ENCODE results near the gene AFAP1L1.

The AFAP1L1 gene

GRCh38 chr5:149271716-149272563 lies at the start of gene AFAP1L1:
Gene AFAP1L1 (plus strand): TSS chr5:149271859. CDS start chr5:149271969, 110 bp downstream.
- in situ Hi-C loops (cut with MboI; ENCODE audit: low sequenced_read_pairs) = loop anchor here (25.0 kb wide), 1 partner anchor 535 kb away; no protein-coding TSS in a partner anchor

- in situ Hi-C loops (cut with MboI; ENCODE audit: low sequenced_read_pairs) = no loop called here
These were observed 48.4 kb upstream of the AFAP1L1 start for GRCh38 chr5:149223081-149223848.

GRCh38 chr5:149224282-149224681 lies 47.4 kb upstream of the AFAP1L1 start:
- in situ Hi-C loops (cut with MboI; ENCODE audit: low sequenced_read_pairs) = no loop called here

- in situ Hi-C loops (cut with MboI; ENCODE audit: low sequenced_read_pairs) = no loop called here
These were observed 44.4 kb upstream of the AFAP1L1 start for GRCh38 chr5:149227168-149227826.

- in situ Hi-C loops (cut with MboI; ENCODE audit: low sequenced_read_pairs) = no loop called here
These were observed 42.9 kb upstream of the AFAP1L1 start for GRCh38 chr5:149228618-149229297.

GRCh38 chr5:149229298-149229937 lies 42.2 kb upstream of the AFAP1L1 start:
- in situ Hi-C loops (cut with MboI; ENCODE audit: low sequenced_read_pairs) = no loop called here

GRCh38 chr5:149235841-149236240 lies 35.8 kb upstream of the AFAP1L1 start:
- in situ Hi-C loops (cut with MboI; ENCODE audit: low sequenced_read_pairs) = no loop called here

- in situ Hi-C loops (cut with MboI; ENCODE audit: low sequenced_read_pairs) = no loop called here
These were observed 34.0 kb upstream of the AFAP1L1 start for GRCh38 chr5:149237662-149238061.

- in situ Hi-C loops (cut with MboI; ENCODE audit: low sequenced_read_pairs) = no loop called here
These were observed 33.1 kb upstream of the AFAP1L1 start for GRCh38 chr5:149238540-149238939.

- in situ Hi-C loops (cut with MboI; ENCODE audit: low sequenced_read_pairs) = no loop called here
These were observed 31.7 kb upstream of the AFAP1L1 start for GRCh38 chr5:149239917-149240316.

- in situ Hi-C loops (cut with MboI; ENCODE audit: low sequenced_read_pairs) = no loop called here
These were observed 31.2 kb upstream of the AFAP1L1 start for GRCh38 chr5:149240354-149240998.

- in situ Hi-C loops (cut with MboI; ENCODE audit: low sequenced_read_pairs) = no loop called here
These were observed 29.3 kb upstream of the AFAP1L1 start for GRCh38 chr5:149242339-149242738.

GRCh38 chr5:149246906-149247305 lies 24.8 kb upstream of the AFAP1L1 start:
- in situ Hi-C loops (cut with MboI; ENCODE audit: low sequenced_read_pairs) = no loop called here

- in situ Hi-C loops (cut with MboI; ENCODE audit: low sequenced_read_pairs) = no loop called here
These were observed 23.9 kb upstream of the AFAP1L1 start for GRCh38 chr5:149247726-149248125.

GRCh38 chr5:149251546-149251945 lies 20.1 kb upstream of the AFAP1L1 start:
- in situ Hi-C loops (cut with MboI; ENCODE audit: low sequenced_read_pairs) = loop anchor here (25.0 kb wide), 1 partner anchor 514 kb away; no protein-coding TSS in a partner anchor

- in situ Hi-C loops (cut with MboI; ENCODE audit: low sequenced_read_pairs) = loop anchor here (25.0 kb wide), 1 partner anchor 517 kb away; no protein-coding TSS in a partner anchor
These were observed 17.2 kb upstream of the AFAP1L1 start for GRCh38 chr5:149254506-149254905.

GRCh38 chr5:149256451-149256850 lies 15.2 kb upstream of the AFAP1L1 start:
- in situ Hi-C loops (cut with MboI; ENCODE audit: low sequenced_read_pairs) = loop anchor here (25.0 kb wide), 1 partner anchor 519 kb away; no protein-coding TSS in a partner anchor

- in situ Hi-C loops (cut with MboI; ENCODE audit: low sequenced_read_pairs) = loop anchor here (25.0 kb wide), 1 partner anchor 520 kb away; no protein-coding TSS in a partner anchor
These were observed 14.5 kb upstream of the AFAP1L1 start for GRCh38 chr5:149257131-149257530.
